Parathyroid adenoma (tissue), 2 donors: ENCODE measurements around the gene IER3.

Experiments
- H2AFZ ChIP-seq: fragments of 300-600 bp; sonication (generic); one replicate; pipeline ENCODE4 v1.7.0; 2017; ENCODE audit warnings: antibody characterized with exemption, mild to moderate bottlenecking
- H3K27ac ChIP-seq: fragments of 300-600 bp; sonication (generic); one replicate; pipeline ENCODE4 v1.7.0; 2017
- H3K27me3 ChIP-seq: fragments of 300-600 bp; sonication (generic); one replicate; pipeline ENCODE4 v1.7.0; 2017; ENCODE audit warnings: low read length; ENCODE audit not compliant: control insufficient read depth, insufficient read depth
- H3K36me3 ChIP-seq: fragments of 300-600 bp; sonication (generic); one replicate; pipeline ENCODE4 v1.7.0; 2017; ENCODE audit warnings: low read length; ENCODE audit not compliant: control insufficient read depth, insufficient read depth
- H3K4me1 ChIP-seq: fragments of 300-600 bp; sonication (generic); one replicate; pipeline ENCODE4 v1.7.0; 2017; ENCODE audit warnings: control low read depth
- H3K4me2 ChIP-seq: fragments of 300-600 bp; sonication (generic); one replicate; pipeline ENCODE4 v1.7.0; 2017; ENCODE audit warnings: low read length
- H3K4me3 ChIP-seq: fragments of 300-600 bp; sonication (generic); one replicate; pipeline ENCODE4 v1.7.0; 2017; ENCODE audit warnings: low read depth, low read length
- H3K79me2 ChIP-seq: fragments of 300-600 bp; sonication (generic); one replicate; pipeline ENCODE4 v1.7.0; 2017; ENCODE audit warnings: control low read depth
- H3K9ac ChIP-seq: fragments of 300-600 bp; sonication (generic); one replicate; pipeline ENCODE4 v1.7.0; 2017; ENCODE audit warnings: mild to moderate bottlenecking
- H3K9me3 ChIP-seq: fragments of 300-600 bp; sonication (generic); one replicate; pipeline ENCODE4 v1.7.0; 2017; ENCODE audit warnings: low read length; ENCODE audit not compliant: control insufficient read depth
- TF ChIP-seq, protein P1 (sequence below): fragments of 300-600 bp; sonication (generic); IDR thresholded peaks from one replicate; pipeline ENCODE4 v1.7.0; 2017; ENCODE audit warnings: antibody characterized with exemption, mild to moderate bottlenecking
- donor health status: primary hyperparathyroidism.

IER3 gene

DNA sequence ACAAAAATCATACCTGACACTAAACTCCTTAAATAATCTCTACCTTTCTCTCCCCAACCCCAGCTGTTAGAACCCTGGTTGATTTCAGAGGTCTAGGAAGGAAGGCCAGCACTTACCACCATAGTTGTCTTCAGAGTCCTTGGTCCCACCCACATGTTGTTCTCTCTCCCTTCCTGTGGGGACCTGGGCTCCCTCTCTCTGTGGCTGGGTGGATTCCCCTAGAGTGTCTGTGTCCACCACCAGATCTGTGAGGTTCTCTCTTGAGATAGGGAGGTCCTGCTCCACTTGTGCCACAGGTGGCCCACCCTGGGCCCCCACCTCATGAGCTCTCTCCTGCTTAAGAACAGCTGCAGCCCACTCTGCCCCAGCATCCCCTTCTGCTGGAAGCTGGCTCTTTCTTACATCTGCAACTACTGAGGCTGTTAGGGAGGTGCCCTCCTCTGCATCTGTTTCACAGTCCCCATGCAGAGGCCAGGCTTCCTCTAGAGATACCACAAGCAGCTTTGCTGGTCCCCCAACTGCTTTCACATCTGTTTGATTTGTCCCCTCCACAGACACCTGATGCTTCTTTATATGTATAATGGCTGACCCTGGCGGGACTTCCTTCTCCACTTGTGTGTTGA lies 32.5 kb downstream of the IER3 start:
- Histone ChIP-seq H3K4me3 (no peak overlapping the region), H3K27me3 (no peaks in the 10 kb centered on the region), H3K4me2 (no peak overlapping the region), H3K4me1 (peaks cover 3% of the 10 kb centered on the region), H3K27ac (no peak overlapping the region), H2AFZ (no peak overlapping the region), H3K36me3 (no peaks in the 10 kb centered on the region), H3K9me3 (no peaks in the 10 kb centered on the region), H3K9ac (no peak overlapping the region), H3K79me2 (no peaks in the 10 kb centered on the region)
- TF ChIP-seq, protein P1, sequence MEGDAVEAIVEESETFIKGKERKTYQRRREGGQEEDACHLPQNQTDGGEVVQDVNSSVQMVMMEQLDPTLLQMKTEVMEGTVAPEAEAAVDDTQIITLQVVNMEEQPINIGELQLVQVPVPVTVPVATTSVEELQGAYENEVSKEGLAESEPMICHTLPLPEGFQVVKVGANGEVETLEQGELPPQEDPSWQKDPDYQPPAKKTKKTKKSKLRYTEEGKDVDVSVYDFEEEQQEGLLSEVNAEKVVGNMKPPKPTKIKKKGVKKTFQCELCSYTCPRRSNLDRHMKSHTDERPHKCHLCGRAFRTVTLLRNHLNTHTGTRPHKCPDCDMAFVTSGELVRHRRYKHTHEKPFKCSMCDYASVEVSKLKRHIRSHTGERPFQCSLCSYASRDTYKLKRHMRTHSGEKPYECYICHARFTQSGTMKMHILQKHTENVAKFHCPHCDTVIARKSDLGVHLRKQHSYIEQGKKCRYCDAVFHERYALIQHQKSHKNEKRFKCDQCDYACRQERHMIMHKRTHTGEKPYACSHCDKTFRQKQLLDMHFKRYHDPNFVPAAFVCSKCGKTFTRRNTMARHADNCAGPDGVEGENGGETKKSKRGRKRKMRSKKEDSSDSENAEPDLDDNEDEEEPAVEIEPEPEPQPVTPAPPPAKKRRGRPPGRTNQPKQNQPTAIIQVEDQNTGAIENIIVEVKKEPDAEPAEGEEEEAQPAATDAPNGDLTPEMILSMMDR = no peak

DNA sequence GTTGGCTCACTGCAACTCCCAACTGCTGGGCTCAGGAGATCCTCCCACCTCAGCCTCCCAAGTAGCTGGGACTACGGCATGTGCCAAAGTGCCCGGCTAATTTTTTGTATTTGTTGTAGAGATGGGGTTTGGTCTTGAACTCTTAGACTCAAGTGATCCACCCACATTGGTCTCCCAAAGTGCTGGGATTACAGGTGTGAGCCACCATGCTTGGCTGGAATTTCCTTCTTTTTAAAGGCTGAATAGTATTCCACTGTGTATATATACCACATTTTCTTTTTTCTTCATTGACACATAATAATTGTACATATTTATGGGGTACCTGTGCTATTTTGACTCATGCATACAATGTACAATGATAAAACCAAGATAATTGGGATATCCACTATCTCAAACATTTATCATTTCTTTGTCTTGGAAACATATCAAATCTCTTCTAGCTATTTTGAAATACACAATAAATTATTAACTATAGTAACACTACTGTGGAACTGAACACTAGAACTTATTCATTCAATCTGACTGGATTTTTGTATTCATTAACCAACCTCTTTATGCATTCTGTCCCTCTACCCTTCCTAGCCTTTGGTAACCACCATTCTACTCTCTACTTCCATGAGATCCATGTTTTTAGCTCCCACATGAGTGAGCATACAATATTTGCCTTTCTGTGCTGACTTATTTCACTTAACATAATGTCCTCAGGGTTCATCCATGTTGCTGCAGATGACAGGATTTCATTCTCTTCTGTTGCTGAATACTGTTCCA lies 35.1 kb downstream of the IER3 start:
- no peak overlapping the region for H3K4me3 ChIP-seq
- TF ChIP-seq, protein P1 = no peak
- no peaks in the 10 kb centered on the region for H3K27me3 ChIP-seq
- no peak overlapping the region for H3K27ac ChIP-seq
- no peak overlapping the region for H3K4me2 ChIP-seq
- no peaks in the 10 kb centered on the region for H3K4me1 ChIP-seq
- no peaks in the 10 kb centered on the region for H3K79me2 ChIP-seq
- no peaks in the 10 kb centered on the region for H3K9me3 ChIP-seq
- no peak overlapping the region for H2AFZ ChIP-seq
- H3K9ac ChIP-seq = no peak overlapping the region
- no peaks in the 10 kb centered on the region for H3K36me3 ChIP-seq

DNA sequence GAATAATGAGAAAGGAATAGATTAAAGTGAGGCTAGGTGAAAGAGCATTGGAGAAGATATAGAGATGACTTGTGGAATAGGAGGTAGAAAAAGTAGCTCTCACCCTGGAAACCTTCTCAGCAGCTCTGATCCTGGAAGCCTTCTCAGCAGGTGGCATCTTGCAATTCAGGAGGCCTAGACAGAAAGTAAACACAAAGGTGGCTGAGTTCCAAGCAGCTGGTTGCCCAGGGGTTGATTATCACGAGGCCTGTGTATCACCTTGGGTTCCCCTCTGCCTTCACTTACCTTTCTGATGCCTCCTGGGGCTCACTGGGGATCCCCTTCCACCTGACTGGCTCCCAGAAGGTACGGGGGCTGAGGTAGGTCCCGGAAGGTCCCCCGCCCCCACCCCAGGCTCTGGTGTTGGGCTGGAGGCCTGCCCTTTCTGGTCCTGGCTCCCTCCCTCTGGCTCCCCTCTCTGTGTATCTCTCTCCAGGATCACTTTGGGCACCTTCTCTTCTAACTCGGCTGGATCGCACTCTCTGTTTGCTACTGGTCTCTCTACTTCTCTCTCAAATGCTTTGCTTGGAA lies 37.0 kb downstream of the IER3 start:
- Histone ChIP-seq H3K27ac (no peak overlapping the region), H3K27me3 (no peaks in the 10 kb centered on the region), H3K4me2 (no peak overlapping the region)

DNA sequence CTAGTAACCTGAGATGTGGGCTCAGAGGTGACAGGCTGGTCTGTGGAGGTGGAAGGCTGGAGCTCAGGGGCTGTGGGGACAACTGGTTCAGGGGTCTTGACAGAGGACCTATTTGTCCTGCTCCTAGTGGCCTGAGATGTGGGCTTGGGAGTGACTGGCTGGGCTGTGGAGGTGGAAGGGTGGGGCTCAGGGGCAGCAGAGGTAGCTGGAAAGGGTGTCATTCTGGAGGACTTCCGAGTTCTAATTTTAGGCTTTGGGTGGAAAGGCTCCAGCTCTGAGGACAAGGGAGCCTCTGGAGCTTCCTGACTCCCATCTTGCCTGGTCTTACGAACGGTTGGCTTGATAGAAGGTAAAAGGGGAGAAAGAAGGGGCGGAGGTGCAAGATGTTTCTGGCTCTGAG lies 38.7 kb downstream of the IER3 start:
- H3K27ac ChIP-seq = no peak overlapping the region
- no peaks in the 10 kb centered on the region for H3K27me3 ChIP-seq
- no peak overlapping the region for H2AFZ ChIP-seq
- H3K4me1 ChIP-seq = no peaks in the 10 kb centered on the region
- no peaks in the 10 kb centered on the region for H3K79me2 ChIP-seq
- H3K36me3 ChIP-seq = no peaks in the 10 kb centered on the region
- no peak overlapping the region for H3K9ac ChIP-seq
- H3K4me2 ChIP-seq = no peak overlapping the region
- H3K9me3 ChIP-seq = no peaks in the 10 kb centered on the region
- H3K4me3 ChIP-seq = no peak overlapping the region
- TF ChIP-seq, protein P1 = no peak

More for the DNA sequence above, 37.0 kb downstream of the IER3 start:
- TF ChIP-seq, protein P1 = no peak
- Histone ChIP-seq H3K79me2 (no peaks in the 10 kb centered on the region), H3K36me3 (no peaks in the 10 kb centered on the region), H3K9ac (no peak overlapping the region), H3K9me3 (no peaks in the 10 kb centered on the region), H3K4me3 (no peak overlapping the region), H3K4me1 (no peaks in the 10 kb centered on the region), H2AFZ (no peak overlapping the region)
